Neural cell (in vitro differentiated cells): Measurements from ENCODE around the gene ADGRD1. TPM values are rescaled to one million over a fixed set of nuclear protein-coding genes. Genes with fewer than 3 reads are reported as not detected.

ENCODE experiments used
- H2AFZ ChIP-seq: fragments of 200-600, 300-800 bp; sonication (generic), shearing (Covaris generic); 2 replicates; pipeline ENCODE4 v1.6.0; 2014; ENCODE audit warnings: low read depth, mild to moderate bottlenecking, antibody characterized with exemption, low read length, moderate library complexity
- H3F3A ChIP-seq: fragments of 200-600 bp; shearing (Covaris generic); 2 replicates; pipeline ENCODE4 v1.6.1; 2016; ENCODE audit warnings: mild to moderate bottlenecking, moderate library complexity, mixed read lengths, antibody characterized with exemption, low read length; ENCODE audit not compliant: insufficient read depth, poor library complexity, severe bottlenecking
- H3K27ac ChIP-seq: fragments of 200-600, 300-800 bp; sonication (generic), shearing (Covaris generic); 2 replicates; pipeline ENCODE4 v1.5.1; 2014; ENCODE audit warnings: mild to moderate bottlenecking, low read length, moderate library complexity
- H3K27me3 ChIP-seq: fragments of 300-800, 200-600 bp; sonication (generic), shearing (Covaris generic); 2 replicates; pipeline ENCODE4 v1.6.0; 2014; ENCODE audit warnings: mild to moderate bottlenecking, low read depth, low read length, moderate library complexity; ENCODE audit not compliant: insufficient read depth
- H3K36me3 ChIP-seq: fragments of 300-800, 200-600 bp; sonication (generic), shearing (Covaris generic); 2 replicates; pipeline ENCODE4 v1.5.1; 2014; ENCODE audit warnings: mild to moderate bottlenecking, antibody characterized with exemption, low read length, moderate library complexity; ENCODE audit not compliant: insufficient read depth
- H3K4me2 ChIP-seq: fragments of 300-800, 200-600 bp; sonication (generic), shearing (Covaris generic); 2 replicates; pipeline ENCODE4 v1.6.0; 2014; ENCODE audit warnings: mild to moderate bottlenecking, low read length
- H3K4me3 ChIP-seq: fragments of 300-800, 200-600 bp; sonication (generic), shearing (Covaris generic); 2 replicates; pipeline ENCODE4 v1.5.1; 2014; ENCODE audit warnings: mild to moderate bottlenecking, low read length, moderate library complexity
- H3K79me2 ChIP-seq: fragments of 200-600 bp; shearing (Covaris generic); replicated peaks from 2 replicates; pipeline ENCODE4 v1.6.0; 2014; ENCODE audit warnings: mild to moderate bottlenecking, low read length, moderate library complexity; ENCODE audit not compliant: insufficient read depth
- H3K9ac ChIP-seq: fragments of 300-800, 200-600 bp; sonication (generic), shearing (Covaris generic); 2 replicates; pipeline ENCODE4 v1.6.1; 2016; ENCODE audit warnings: mild to moderate bottlenecking, low read length, mixed read lengths
- H3K9me2 ChIP-seq: fragments of 200-600 bp; shearing (Covaris generic); 2 replicates; pipeline ENCODE4 v1.6.1; 2016; ENCODE audit warnings: mild to moderate bottlenecking, low read length, mixed read lengths; ENCODE audit not compliant: insufficient read depth
- H3K9me3 ChIP-seq: fragments of 200-600, 300-800 bp; sonication (generic), shearing (Covaris generic); 2 replicates; pipeline ENCODE4 v1.6.1; 2016; ENCODE audit warnings: mild to moderate bottlenecking, mixed run types, low read length, moderate library complexity, mixed read lengths
- H4K20me1 ChIP-seq: fragments of 200-600 bp; shearing (Covaris generic); 2 replicates; pipeline ENCODE4 v1.6.1; 2016; ENCODE audit warnings: mild to moderate bottlenecking, mixed run types; ENCODE audit not compliant: insufficient read depth
- EP300 ChIP-seq: fragments of 450-650 bp; conservative IDR thresholded peaks from 2 replicates; pipeline ENCODE4 v1.6.1; 2014; ENCODE audit warnings: antibody characterized with exemption, mild to moderate bottlenecking, moderate library complexity; ENCODE audit not compliant: poor library complexity, severe bottlenecking
- EZH2 ChIP-seq: fragments of 200-600, 300-800 bp; shearing (Covaris generic), sonication (generic); IDR thresholded peaks from 2 replicates; pipeline ENCODE4 v1.6.1; 2014; ENCODE audit warnings: antibody characterized with exemption, low read length, borderline replicate concordance, mild to moderate bottlenecking; ENCODE audit not compliant: insufficient read depth, poor library complexity, severe bottlenecking
- MXI1 ChIP-seq: fragments of 450-650 bp; conservative IDR thresholded peaks from 2 replicates; pipeline ENCODE4 v1.6.1; 2014; ENCODE audit warnings: antibody characterized with exemption, mild to moderate bottlenecking; ENCODE audit not compliant: poor library complexity, severe bottlenecking
- POLR2AphosphoS5 ChIP-seq: IDR thresholded peaks from 2 replicates; pipeline ENCODE4 v1.6.1; 2012
- RAD21 ChIP-seq: fragments of 450-650 bp; conservative IDR thresholded peaks from 2 replicates; pipeline ENCODE4 v1.6.1; 2014; ENCODE audit warnings: antibody characterized with exemption, mild to moderate bottlenecking, moderate library complexity
- SMC3 ChIP-seq: fragments of 450-650 bp; conservative IDR thresholded peaks from 2 replicates; pipeline ENCODE4 v1.6.1; 2014; ENCODE audit warnings: antibody characterized with exemption, mild to moderate bottlenecking, moderate library complexity; ENCODE audit not compliant: poor library complexity
- TAF1 ChIP-seq: IDR thresholded peaks from 2 replicates; pipeline ENCODE4 v1.6.1; 2012; ENCODE audit warnings: low read depth
- polyA plus RNA-seq: library from polyadenylated mRNA; depleted of rRNA; stranded (reverse); fragments of >200 nt; gene quantifications from 2 replicates; pipeline ENCODE4 v1.2.3, GENCODE V29; 2014
- TF ChIP-seq, protein P1 (sequence below): IDR thresholded peaks from 2 replicates; pipeline ENCODE4 v1.6.1; 2012; ENCODE audit warnings: borderline replicate concordance
- TF ChIP-seq, protein P2 (sequence below): fragments of 450-650 bp; IDR thresholded peaks from 2 replicates; pipeline ENCODE4 v1.5.1; 2014; ENCODE audit warnings: antibody characterized with exemption, mild to moderate bottlenecking, moderate library complexity; ENCODE audit not compliant: poor library complexity, severe bottlenecking

Gene ADGRD1
- polyA plus RNA-seq, 1 donor from 2014 or later = 1.7 TPM

DNA sequence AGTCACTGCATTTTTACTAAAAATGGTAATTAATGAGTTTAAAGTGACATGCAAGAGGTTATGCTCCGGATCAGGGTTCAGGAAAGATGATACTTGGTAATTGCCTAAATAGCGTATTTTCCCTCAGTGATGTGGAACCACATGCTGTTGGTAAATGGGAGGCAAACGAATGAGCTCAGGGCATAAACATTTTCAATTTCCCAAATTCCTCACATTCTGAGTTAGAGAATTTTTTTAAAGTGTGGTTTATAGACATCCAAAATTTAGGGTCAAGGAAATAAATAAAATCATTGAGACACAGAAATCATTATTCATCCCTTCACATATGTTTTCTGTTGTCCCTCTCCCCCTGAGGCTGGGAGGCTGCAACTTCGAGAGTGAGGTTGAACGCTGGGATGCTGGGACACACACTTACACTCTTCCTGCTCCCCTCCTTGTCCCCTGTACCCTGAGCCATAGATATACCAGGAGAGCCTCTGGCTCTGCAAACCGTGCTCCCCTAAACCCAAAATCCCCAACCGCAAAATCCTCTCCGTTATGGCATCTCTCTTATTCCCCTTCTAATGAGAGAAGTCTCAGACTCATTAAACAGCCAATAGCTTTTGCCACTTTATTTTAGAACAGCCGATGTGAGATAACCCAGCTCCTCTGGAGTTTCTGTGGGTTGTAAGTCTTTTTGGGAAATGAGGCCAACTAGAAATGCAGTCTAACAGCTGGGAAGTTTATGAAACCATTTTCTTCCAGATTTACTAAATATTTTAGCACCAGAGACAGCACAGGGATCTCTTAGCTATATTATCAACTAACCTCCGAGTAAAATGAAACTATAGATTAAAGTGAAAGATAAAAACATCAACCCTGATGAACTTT is 21.4 kb upstream of the ADGRD1 start:
- H3K36me3 ChIP-seq = no peaks in the 10 kb centered on the region
- no peaks in the 10 kb centered on the region for H3K27me3 ChIP-seq
- H3K79me2 ChIP-seq = no peaks in the 10 kb centered on the region
- H3F3A ChIP-seq = no peaks in the 10 kb centered on the region
- no peaks in the 10 kb centered on the region for H3K9me3 ChIP-seq
- H3K27ac ChIP-seq = no peak overlapping the region
- H3K4me2 ChIP-seq = no peak overlapping the region
- no peak overlapping the region for H3K9ac ChIP-seq
- no peak overlapping the region for H2AFZ ChIP-seq
- no peaks in the 10 kb centered on the region for H3K9me2 ChIP-seq
- TF ChIP-seq TAF1 (no peak), RAD21 (no peak), POLR2AphosphoS5 (no peak), SMC3 (no peak), MXI1 (no peak), EZH2 (no peak), EP300 (no peak)
- TF ChIP-seq, protein P1, sequence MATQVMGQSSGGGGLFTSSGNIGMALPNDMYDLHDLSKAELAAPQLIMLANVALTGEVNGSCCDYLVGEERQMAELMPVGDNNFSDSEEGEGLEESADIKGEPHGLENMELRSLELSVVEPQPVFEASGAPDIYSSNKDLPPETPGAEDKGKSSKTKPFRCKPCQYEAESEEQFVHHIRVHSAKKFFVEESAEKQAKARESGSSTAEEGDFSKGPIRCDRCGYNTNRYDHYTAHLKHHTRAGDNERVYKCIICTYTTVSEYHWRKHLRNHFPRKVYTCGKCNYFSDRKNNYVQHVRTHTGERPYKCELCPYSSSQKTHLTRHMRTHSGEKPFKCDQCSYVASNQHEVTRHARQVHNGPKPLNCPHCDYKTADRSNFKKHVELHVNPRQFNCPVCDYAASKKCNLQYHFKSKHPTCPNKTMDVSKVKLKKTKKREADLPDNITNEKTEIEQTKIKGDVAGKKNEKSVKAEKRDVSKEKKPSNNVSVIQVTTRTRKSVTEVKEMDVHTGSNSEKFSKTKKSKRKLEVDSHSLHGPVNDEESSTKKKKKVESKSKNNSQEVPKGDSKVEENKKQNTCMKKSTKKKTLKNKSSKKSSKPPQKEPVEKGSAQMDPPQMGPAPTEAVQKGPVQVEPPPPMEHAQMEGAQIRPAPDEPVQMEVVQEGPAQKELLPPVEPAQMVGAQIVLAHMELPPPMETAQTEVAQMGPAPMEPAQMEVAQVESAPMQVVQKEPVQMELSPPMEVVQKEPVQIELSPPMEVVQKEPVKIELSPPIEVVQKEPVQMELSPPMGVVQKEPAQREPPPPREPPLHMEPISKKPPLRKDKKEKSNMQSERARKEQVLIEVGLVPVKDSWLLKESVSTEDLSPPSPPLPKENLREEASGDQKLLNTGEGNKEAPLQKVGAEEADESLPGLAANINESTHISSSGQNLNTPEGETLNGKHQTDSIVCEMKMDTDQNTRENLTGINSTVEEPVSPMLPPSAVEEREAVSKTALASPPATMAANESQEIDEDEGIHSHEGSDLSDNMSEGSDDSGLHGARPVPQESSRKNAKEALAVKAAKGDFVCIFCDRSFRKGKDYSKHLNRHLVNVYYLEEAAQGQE = no peak
- TF ChIP-seq, protein P2, sequence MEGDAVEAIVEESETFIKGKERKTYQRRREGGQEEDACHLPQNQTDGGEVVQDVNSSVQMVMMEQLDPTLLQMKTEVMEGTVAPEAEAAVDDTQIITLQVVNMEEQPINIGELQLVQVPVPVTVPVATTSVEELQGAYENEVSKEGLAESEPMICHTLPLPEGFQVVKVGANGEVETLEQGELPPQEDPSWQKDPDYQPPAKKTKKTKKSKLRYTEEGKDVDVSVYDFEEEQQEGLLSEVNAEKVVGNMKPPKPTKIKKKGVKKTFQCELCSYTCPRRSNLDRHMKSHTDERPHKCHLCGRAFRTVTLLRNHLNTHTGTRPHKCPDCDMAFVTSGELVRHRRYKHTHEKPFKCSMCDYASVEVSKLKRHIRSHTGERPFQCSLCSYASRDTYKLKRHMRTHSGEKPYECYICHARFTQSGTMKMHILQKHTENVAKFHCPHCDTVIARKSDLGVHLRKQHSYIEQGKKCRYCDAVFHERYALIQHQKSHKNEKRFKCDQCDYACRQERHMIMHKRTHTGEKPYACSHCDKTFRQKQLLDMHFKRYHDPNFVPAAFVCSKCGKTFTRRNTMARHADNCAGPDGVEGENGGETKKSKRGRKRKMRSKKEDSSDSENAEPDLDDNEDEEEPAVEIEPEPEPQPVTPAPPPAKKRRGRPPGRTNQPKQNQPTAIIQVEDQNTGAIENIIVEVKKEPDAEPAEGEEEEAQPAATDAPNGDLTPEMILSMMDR = no peak
- no peaks in the 10 kb centered on the region for H4K20me1 ChIP-seq
- no peak overlapping the region for H3K4me3 ChIP-seq

DNA sequence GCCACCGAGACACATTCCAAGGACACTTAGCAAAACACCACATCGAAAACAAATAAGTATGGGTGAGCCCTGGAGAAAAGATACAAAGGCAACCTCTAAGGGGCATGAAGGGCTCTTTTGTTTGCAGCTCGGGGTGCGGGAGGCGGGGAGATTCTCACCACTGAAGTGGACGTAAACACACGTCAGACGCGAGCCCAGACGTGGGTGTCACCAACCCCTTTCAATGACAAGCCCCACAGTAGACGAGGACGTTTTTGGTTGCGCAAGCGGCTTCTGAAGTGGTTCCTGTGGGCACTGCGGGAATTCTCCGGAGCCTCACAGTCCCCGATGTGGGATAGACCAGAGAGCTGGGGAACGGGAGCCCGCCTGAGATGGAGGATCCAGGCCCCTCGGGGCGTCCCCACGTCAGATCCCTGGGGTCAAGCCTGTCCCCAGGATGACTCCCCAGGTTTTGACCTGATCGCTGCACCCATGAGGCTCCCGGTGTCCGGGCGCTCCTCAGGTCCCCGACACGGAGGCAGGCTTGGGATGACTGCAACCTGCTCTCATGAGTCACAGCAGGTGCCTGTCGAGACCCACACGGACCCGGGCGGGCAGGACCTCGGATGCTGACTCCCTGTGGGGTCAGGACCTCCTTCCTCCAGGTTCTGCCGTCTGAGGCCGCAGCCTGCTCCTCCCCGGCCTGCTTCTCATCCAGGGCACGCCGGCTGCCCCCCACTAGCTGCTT is 20.3 kb upstream of the ADGRD1 start:
- H3K9me2 ChIP-seq = no peaks in the 10 kb centered on the region
- H3K27me3 ChIP-seq = no peaks in the 10 kb centered on the region
- no peaks in the 10 kb centered on the region for H3K79me2 ChIP-seq
- no peak overlapping the region for H3K27ac ChIP-seq
- H3K9ac ChIP-seq = no peak overlapping the region
- no peak overlapping the region for H3K4me3 ChIP-seq
- H2AFZ ChIP-seq = no peak overlapping the region
- H3F3A ChIP-seq = no peaks in the 10 kb centered on the region
- H3K4me2 ChIP-seq = no peak overlapping the region
- no peak for TF ChIP-seq MXI1
- no peak for TF ChIP-seq EZH2
- TF ChIP-seq, protein P1 = no peak
- TF ChIP-seq RAD21 = no peak
- no peak for TF ChIP-seq SMC3
- no peak for TF ChIP-seq TAF1
- no peak for TF ChIP-seq EP300
- TF ChIP-seq, protein P2 = no peak
- TF ChIP-seq POLR2AphosphoS5 = no peak
- no peaks in the 10 kb centered on the region for H3K9me3 ChIP-seq
- no peaks in the 10 kb centered on the region for H3K36me3 ChIP-seq
- H4K20me1 ChIP-seq = no peaks in the 10 kb centered on the region
